ENCODE results near the gene PNKD. TPM values are rescaled to one million over a fixed set of nuclear protein-coding genes. Genes with fewer than 3 reads are reported as not detected.
A peak's percentile ranks its signal among the peaks of the same experiment; 100 is the strongest.

The PNKD gene
- total RNA-seq, 2 experiments from 2014 or later, result 34.0 to 39.1 TPM

DNA sequence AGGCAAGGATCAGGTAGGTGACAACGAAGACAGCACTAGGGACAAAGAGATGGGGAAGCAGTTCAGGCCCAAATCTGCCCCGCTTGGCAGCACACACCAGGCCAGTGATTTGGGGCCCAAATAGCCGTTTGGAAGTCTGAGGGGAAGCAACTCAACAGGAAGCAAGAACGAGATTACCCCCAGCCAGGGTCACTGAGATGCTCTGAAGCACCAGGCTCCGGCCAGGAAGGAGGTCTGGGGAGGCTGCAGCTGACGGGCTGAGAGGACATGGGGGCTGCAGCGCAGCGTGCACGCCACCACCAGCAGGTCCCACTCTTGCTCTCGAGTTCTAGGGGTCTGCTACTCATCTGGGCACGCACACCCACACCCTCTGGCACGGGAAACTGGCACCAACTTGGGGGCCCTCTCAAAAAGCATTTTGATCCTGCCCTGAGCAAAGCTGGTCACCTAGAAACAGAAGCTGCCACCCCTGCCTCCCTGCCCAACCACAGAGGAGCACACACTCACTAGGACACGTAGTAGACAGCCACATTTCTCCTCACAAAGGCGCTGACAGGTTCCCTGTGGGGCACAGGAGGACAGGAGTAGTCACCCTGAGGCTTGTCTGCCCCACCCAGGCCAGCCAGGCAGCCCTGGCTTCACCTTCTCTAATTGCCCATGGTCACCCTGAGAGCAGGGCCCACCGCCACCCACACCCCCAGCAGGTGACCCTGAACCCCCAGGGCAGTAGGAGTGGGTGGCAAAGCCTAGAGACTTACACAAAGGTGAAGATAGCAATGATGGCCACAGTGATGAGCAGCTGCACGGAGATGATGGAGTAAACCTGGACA lies 8.4 kb downstream of the PNKD start:
- Mint-ChIP-seq H3K9me3 (no peaks in the 10 kb centered on the region), H3K27me3 (no peaks in the 10 kb centered on the region), H3K4me3 (no peak overlapping the region), H3K27ac (peak overlapping the region; percentile 54), H3K36me3 (ENCODE audit: low read depth) (peaks cover 52% of the 10 kb centered on the region), H3K4me1 (peaks cover 12% of the 10 kb centered on the region)
- POLR2A ChIA-PET, result no interaction called here
- no peak for DNase-seq
- CTCF ChIA-PET, result interaction anchor here (1.2 kb wide), 1 partner anchor 117 kb away, joined by 3 read pairs; no protein-coding TSS in a partner anchor

DNA sequence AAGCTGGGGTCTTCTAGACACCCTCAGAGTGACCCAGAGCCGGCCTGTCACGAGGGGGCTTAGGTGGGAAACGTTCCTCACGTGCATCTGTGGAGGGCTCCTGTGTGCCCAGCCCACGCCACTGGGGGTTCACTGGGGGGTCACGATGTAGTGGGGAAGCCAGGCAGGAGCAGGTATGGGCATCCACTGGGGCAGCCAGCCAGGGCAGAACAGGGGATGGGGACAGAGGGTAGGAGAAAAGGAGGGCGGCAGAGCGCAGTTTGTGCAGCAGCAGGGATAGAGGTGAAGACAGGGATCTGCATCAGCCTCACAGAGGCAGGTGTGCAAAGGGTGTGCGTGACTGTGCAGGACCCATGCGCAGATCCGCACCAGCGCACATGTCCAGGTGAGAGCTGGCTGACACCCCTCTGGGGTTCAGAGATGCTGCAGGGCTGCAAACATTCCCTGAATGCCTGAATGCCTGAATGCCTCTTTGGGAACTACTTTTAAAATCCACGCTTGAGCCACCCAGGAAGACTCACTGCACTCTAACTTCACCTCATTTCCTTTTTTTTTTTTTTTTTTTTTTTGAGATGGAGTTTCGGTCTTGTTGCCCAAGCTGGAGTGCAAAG lies 10.0 kb downstream of the PNKD start:
- POLR2A ChIA-PET, result no interaction called here
- DNase-seq, result no peak
- CTCF ChIA-PET, result interaction anchor here (0.7 to 7.8 kb wide), 3 partner anchors 7 to 150 kb away, joined by 3 to 113 read pairs (median 3); partner anchors contain the start of genes AAMP and PNKD
- H3K4me3 Mint-ChIP-seq, result no peak overlapping the region
- peaks cover 26% of the 10 kb centered on the region for H3K4me1 Mint-ChIP-seq
- H3K27me3 Mint-ChIP-seq, result no peaks in the 10 kb centered on the region
- H3K9me3 Mint-ChIP-seq, result no peaks in the 10 kb centered on the region
- peak overlapping the region; percentile 74 for H3K27ac Mint-ChIP-seq
- H3K36me3 Mint-ChIP-seq (ENCODE audit: low read depth), result peaks cover 52% of the 10 kb centered on the region

DNA sequence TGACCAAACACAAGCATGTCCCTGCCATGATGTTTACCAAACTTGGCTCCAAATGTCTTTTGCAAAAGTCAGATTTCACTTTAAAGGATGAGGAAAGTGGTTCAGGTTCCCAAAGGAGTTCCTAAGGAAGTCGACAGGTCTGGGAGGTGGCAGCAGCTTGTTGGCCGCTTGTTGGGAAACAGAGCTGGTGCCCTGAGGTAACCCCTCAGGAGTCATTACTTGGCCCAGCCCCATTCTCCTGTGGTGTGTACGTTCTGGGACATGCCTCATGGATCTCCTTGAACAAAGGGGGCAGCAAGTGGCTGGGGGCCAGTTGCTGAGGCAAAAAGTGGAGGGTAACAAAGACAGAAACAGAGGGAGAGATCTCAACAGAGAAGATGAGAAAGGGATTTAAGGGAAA lies 11.1 kb downstream of the PNKD start:
- Mint-ChIP-seq H3K9me3 (no peaks in the 10 kb centered on the region), H3K27me3 (no peaks in the 10 kb centered on the region), H3K4me3 (no peak overlapping the region), H3K36me3 (ENCODE audit: low read depth) (peaks cover 52% of the 10 kb centered on the region), H3K27ac (peak overlapping the region; percentile 66), H3K4me1 (peaks cover 37% of the 10 kb centered on the region)
- no peak for DNase-seq
- ChIA-PET POLR2A (no interaction called here), CTCF (interaction anchor here (1.3 to 7.8 kb wide), 3 partner anchors 8 to 111 kb away, joined by 3 to 113 read pairs (median 5); partner anchors contain the start of genes AAMP and PNKD)

DNA sequence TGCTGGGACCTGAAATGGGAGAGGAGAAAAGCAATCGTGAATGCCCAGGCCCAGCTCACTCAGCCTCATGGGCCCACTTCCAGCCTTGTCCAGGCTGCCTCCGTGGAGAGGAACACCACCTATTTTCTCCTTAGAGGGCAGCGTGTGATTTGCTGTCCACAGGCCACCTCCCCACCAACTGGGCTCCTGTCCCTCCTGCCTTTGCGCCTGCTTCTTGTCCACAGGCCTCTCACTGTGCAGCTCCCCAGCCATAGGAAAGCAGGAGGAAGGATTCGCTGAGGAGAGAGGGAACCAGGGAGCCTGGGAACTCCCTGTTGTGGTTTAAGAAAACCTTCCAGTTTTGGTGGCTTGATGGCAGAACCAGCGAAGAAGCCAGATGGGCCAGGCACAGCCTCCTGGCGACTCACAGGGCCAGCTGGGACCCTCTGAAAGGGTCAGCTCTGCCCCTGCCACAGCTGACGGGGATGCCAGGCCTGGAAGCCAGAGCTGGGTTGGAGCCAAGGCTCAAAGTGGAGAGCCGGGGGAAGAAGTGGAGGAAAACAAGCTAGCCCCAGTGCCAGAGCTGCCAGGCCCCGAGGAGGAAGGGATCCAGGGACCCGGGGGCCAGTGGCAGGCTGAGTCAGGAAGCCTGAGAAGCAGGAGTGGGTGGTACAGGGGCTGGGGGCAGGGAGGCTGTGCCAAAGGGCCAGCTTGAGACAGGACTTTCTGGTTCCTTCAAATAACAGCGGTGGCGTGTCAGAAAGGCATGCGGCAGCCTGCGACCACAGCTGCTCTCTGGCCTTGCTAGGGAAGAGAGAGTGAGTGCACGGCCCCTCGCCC lies 12.1 kb downstream of the PNKD start:
- POLR2A ChIA-PET, result no interaction called here

DNA sequence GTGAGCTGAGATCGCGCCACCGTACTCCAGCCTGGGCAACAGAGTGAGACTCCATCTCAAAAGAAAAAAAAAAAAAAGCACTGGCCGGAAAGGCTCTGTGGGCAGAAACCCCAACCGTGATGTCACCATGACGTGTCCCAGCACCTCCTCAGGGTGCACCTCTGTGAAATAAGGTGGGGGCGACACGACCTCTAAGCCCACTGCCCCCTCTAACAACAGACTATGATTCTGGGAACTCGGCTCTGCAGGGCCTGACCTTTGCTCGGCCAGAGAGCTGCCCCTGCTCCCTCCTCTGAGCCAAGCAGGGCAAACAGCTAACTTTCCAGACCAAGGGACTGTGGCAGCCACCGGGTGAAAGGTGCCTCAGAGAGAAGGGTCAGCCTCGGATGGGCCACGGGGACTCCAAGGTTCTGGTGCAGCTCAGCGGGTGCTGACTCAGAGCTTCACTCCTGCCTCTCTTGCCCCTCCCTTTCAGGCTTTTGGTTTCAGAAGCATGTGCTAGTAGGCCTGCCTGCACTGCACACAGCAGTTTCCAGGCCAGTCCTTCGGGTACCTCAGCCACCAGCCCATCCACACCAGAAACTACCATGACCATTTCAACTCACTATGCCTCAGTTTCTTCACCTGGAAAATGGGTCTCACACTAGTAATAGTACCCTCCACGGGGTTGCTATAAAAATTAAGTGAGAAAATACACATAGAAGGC lies 13.9 kb downstream of the PNKD start:
- CTCF ChIA-PET, result interaction anchor here (1.1 to 7.8 kb wide), 4 partner anchors 11 to 113 kb away, joined by 4 to 113 read pairs (median 8); partner anchors contain the start of genes AAMP, CATIP and PNKD
- Mint-ChIP-seq H3K4me3 (peak overlapping the region; percentile 60), H3K27ac (peak overlapping the region; percentile 88), H3K27me3 (no peaks in the 10 kb centered on the region), H3K36me3 (ENCODE audit: low read depth) (peaks cover 45% of the 10 kb centered on the region), H3K4me1 (peaks cover 62% of the 10 kb centered on the region), H3K9me3 (no peaks in the 10 kb centered on the region)
- POLR2A ChIA-PET, result no interaction called here
- DNase-seq, result peak; percentile 68

More for the DNA sequence above, 12.1 kb downstream of the PNKD start:
- Mint-ChIP-seq H3K27me3 (no peaks in the 10 kb centered on the region), H3K27ac (peak overlapping the region; percentile 73), H3K9me3 (no peaks in the 10 kb centered on the region), H3K4me3 (no peak overlapping the region), H3K4me1 (peaks cover 47% of the 10 kb centered on the region), H3K36me3 (ENCODE audit: low read depth) (peaks cover 45% of the 10 kb centered on the region)
- no peak for DNase-seq
- CTCF ChIA-PET, result interaction anchor here (0.6 to 7.8 kb wide), 7 partner anchors 8 to 115 kb away, joined by 3 to 113 read pairs (median 5); partner anchors contain the start of genes AAMP, CATIP and PNKD

DNA sequence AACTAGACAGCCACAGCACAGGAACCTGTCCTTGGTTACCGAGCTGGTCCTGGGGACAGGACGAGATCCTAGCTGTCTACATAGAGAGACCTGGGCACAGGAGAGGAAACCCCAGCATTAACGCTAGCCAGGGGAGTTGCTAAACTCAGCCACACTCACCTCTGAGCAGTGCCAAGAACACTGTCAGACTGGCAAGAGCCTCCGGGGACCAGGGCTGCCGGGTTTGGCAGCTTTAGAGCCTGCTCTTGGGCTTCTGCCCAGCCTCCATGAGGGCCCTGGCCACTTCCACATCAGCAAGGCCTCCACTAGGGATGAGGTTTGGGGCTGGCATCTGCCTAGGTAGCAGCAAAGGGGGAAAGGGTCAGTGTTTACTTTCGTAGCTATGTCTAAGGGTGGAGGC lies 15.3 kb downstream of the PNKD start:
- H3K27me3 Mint-ChIP-seq, result no peaks in the 10 kb centered on the region
- ChIA-PET CTCF (interaction anchor here (0.6 to 7.8 kb wide), 9 partner anchors 10 to 366 kb away, joined by 4 to 113 read pairs (median 7); partner anchors contain the start of genes AAMP, CATIP and PNKD), POLR2A (no interaction called here)
- DNase-seq, result no peak
- H3K9me3 Mint-ChIP-seq, result no peaks in the 10 kb centered on the region
- H3K27ac Mint-ChIP-seq, result peak overlapping the region; percentile 88
- peaks cover 74% of the 10 kb centered on the region for H3K4me1 Mint-ChIP-seq
- H3K36me3 Mint-ChIP-seq (ENCODE audit: low read depth), result peaks cover 45% of the 10 kb centered on the region
- peak overlapping the region; percentile 85 for H3K4me3 Mint-ChIP-seq

DNA sequence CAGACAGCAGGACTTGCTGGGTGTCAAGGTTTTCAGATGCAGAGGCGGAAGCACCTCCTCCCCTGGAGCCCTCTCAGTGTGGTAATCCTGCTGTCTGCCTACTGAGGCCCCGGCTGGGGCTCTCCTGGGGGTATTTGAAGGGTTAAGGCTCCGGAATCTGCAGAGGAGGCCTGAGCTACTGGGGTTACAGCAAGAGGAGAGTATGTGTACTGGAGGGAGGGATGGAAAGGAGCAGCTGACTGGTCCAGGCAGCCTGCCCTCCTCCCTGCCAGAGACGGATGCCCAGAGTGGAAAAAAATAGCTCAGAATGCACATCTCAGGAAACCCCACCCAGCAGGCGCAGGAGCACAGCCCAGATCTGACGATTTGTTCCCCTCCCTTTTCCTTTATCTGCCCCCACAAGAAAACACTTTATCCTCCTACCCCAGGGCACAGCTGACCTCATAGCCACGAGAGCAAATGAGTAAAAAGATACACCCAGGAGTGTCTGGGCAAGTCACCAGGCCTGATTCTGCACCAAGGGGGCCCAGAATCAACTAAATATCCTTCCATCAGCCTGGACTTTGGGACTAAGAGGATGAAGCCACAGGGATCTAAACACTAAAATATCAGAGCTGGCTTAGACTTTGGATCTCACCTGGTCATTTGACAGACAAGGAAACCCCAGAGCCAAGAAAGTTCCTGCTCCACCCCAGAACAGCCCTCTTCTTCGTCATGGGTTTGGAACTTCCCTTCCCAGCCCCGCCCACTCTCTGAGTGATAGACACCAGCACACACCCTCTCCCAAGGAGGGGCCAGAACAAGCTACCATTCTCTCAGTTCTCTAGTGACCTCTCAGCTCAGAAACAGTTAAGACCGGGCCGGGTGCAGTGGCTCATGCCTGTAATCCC lies 16.5 kb downstream of the PNKD start:
- DNase-seq, result peak; percentile 88
- H3K4me3 Mint-ChIP-seq, result peak overlapping the region; percentile 85
- peak overlapping the region; percentile 88 for H3K27ac Mint-ChIP-seq
- H3K36me3 Mint-ChIP-seq (ENCODE audit: low read depth), result peaks cover 41% of the 10 kb centered on the region
- H3K9me3 Mint-ChIP-seq, result no peaks in the 10 kb centered on the region
- no peaks in the 10 kb centered on the region for H3K27me3 Mint-ChIP-seq
- ChIA-PET POLR2A (interaction anchor here (0.9 to 1.3 kb wide), 2 partner anchors 11 to 16 kb away, joined by 3 to 5 read pairs; partner anchors contain the start of genes AAMP and PNKD), CTCF (interaction anchor here (0.6 to 7.8 kb wide), 16 partner anchors 9 to 383 kb away, joined by 3 to 113 read pairs (median 5); partner anchors contain the start of genes AAMP, CATIP and PNKD)
- peaks cover 78% of the 10 kb centered on the region for H3K4me1 Mint-ChIP-seq

DNA sequence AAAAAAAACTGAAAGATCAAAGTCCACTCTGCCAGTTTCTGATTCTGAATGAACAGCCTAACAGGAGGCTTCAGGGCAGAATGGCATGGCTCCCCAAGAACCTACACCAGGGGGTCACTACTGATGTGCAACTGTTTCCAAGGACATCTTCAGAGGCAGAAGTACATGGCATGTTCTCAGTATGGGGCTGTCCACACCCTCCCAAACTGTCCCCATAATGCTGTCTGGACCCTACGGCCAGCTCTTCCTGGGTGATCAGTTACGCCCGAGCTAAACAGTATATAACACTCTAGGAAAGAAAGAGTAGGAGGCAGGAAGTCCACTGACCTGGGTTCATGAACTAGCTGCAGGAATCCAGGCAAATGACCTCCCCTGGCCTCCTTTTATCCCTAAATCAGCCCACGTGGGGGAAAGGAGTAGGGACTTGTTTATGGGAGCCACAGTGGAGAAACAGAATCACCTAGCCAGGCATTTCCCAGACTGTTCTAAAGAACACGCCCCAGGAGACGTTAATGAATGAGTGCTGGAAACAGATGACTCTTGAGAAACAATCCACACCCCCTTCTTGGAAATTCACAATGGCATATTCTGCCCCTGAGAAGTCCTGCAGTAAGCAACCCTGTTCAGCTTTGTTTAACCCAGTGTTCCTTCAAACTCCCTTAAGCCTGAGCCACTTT lies 19.5 kb downstream of the PNKD start:
- peaks cover 32% of the 10 kb centered on the region for H3K36me3 Mint-ChIP-seq (ENCODE audit: low read depth)
- peaks cover 82% of the 10 kb centered on the region for H3K4me1 Mint-ChIP-seq
- H3K27ac Mint-ChIP-seq, result peak overlapping the region; percentile 88
- no peaks in the 10 kb centered on the region for H3K27me3 Mint-ChIP-seq
- CTCF ChIA-PET, result interaction anchor here (0.9 to 7.3 kb wide), 4 partner anchors 12 to 107 kb away, joined by 4 to 67 read pairs (median 10); partner anchors contain the start of genes AAMP and PNKD
- POLR2A ChIA-PET, result no interaction called here
- H3K4me3 Mint-ChIP-seq, result peak overlapping the region; percentile 92
- no peak for DNase-seq
- no peaks in the 10 kb centered on the region for H3K9me3 Mint-ChIP-seq

DNA sequence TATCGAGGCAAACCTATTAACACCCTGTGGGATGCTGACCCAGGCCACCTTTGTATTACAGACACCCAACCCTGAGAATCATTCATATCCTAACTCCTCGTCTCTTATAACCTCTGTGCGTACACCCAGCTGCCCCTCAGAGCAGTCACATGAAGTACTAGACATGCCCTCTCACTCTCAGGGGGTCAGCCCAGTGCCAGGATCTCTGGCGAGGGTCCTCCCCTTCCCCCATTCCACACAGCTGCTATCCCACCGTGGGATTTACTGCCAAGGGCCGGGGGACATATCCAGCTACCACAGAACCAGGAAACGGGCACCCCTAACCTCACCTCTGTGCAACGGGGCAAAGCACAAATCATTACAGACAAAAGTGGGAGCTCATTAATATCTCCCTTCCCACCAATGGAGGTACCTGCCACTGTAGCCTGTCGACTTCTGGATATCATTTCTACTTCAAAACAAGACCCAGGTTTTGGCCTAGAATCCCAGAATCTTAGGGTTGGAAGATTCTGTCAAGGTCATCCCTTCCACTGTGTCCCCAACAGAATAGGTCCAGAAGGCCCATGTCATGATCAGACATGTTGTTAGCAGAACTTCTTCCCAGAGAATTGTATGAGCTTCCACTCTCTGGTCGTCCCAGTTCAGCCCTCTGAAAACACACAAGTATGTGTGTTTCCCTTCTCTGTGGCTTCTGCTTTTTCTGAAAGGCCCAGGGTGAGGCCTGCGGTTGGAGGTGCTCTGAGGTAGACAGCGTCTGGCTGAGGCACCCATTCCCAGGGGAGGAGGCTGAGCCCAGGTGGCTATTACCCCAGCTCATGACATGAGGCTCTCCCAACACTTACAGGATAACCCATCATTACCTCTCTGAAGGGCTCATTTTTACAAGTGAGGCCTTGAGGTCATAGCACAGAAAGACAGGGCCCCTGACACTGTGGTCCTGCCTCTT lies 20.3 kb downstream of the PNKD start:
- no peaks in the 10 kb centered on the region for H3K27me3 Mint-ChIP-seq
- no peaks in the 10 kb centered on the region for H3K9me3 Mint-ChIP-seq
- ChIA-PET POLR2A (no interaction called here), CTCF (interaction anchor here (0.6 to 7.3 kb wide), 13 partner anchors 8 to 397 kb away, joined by 3 to 67 read pairs (median 4); partner anchors contain the start of genes AAMP, CATIP and PNKD)
- H3K36me3 Mint-ChIP-seq (ENCODE audit: low read depth), result peaks cover 26% of the 10 kb centered on the region
- peak overlapping the region; percentile 92 for H3K4me3 Mint-ChIP-seq
- H3K27ac Mint-ChIP-seq, result peak overlapping the region; percentile 88
- DNase-seq, result peak; percentile 62
- H3K4me1 Mint-ChIP-seq, result peaks cover 77% of the 10 kb centered on the region
